HEK293 (cell line): ENCODE data around the gene BACH2.

Experiments used
- CTCF ChIA-PET: fragments of 350-600 bp; formaldehyde crosslinking; extraction: SDS; loops from one replicate; lab custom pipeline; 2021; ENCODE audit warnings: antibody characterized with exemption; lab: Yijun Ruan, JAX
- POLR2A ChIA-PET: fragments of 300-600 bp; formaldehyde crosslinking; extraction: SDS; loops from one replicate; lab custom pipeline; 2020; ENCODE audit warnings: antibody characterized with exemption, inconsistent platforms; lab: Yijun Ruan, JAX
- H3K27ac ChIP-seq: fragments of 200-500 bp; sonication (Bioruptor generic); 2 replicates; pipeline ENCODE4 v1.5.1; 2014; ENCODE audit warnings: low read depth, low read length, control low read depth, inconsistent platforms; ENCODE audit errors: extremely low read depth
- H3K36me3 ChIP-seq, 2 experiments: fragments of 200-500 bp in 1 of 2; sonication (Bioruptor generic) in 1 of 2; 1 replicate in 1 of 2; 2 replicates in 1 of 2; pipeline ENCODE4 v1.5.1; 2014 to 2017; ENCODE audit warnings: inconsistent platforms in 2 of 2, low read length in 2 of 2; ENCODE audit not compliant: control insufficient read depth in 2 of 2, insufficient read depth in 1 of 2
- H3K4me1 ChIP-seq: fragments of 200-500 bp; sonication (Bioruptor generic); 2 replicates; pipeline ENCODE4 v1.5.1; 2014; ENCODE audit warnings: mild to moderate bottlenecking, low read length, inconsistent platforms; ENCODE audit not compliant: control insufficient read depth, insufficient read depth
- H3K4me3 ChIP-seq: 2 replicates; pipeline ENCODE4 v1.5.1; 2011; ENCODE audit warnings: low read depth, mild to moderate bottlenecking, control low read depth, low read length, moderate library complexity
- H3K9me3 ChIP-seq: fragments of 200-500 bp; sonication (Bioruptor generic); 2 replicates; pipeline ENCODE4 v1.5.1; 2014; ENCODE audit warnings: low read depth, low read length, inconsistent platforms; ENCODE audit not compliant: control insufficient read depth, insufficient read depth
- GLI2 ChIP-seq: fragments of 450-650 bp; formaldehyde crosslinking; IDR thresholded peaks from 2 replicates; pipeline ENCODE4; 2017; ENCODE audit warnings: missing biosample characterization, missing genetic modification characterization, low read depth, borderline replicate concordance
- IKZF3 ChIP-seq: fragments of 450-650 bp; IDR thresholded peaks from 2 replicates; pipeline ENCODE4 v1.5.0; 2018; ENCODE audit warnings: missing biosample characterization, mild to moderate bottlenecking, missing genetic modification characterization, moderate library complexity
- MYNN ChIP-seq: fragments of 450-650 bp; formaldehyde crosslinking; IDR thresholded peaks from 2 replicates; pipeline ENCODE4 v1.5.1; 2016; ENCODE audit warnings: missing biosample characterization, missing genetic modification characterization, borderline replicate concordance
- SCRT1 ChIP-seq: fragments of 450-650 bp; formaldehyde crosslinking; IDR thresholded peaks from 2 replicates; pipeline ENCODE4 v1.5.1; 2016; ENCODE audit warnings: missing biosample characterization, missing genetic modification characterization, borderline replicate concordance
- SP2 ChIP-seq: fragments of 450-650 bp; formaldehyde crosslinking; IDR thresholded peaks from 2 replicates; pipeline ENCODE4 v1.5.1; 2016; ENCODE audit warnings: missing biosample characterization, missing genetic modification characterization
- ZBTB1 ChIP-seq: fragments of 450-650 bp; formaldehyde crosslinking; IDR thresholded peaks from 2 replicates; pipeline ENCODE4 v1.5.1; 2016; ENCODE audit warnings: missing biosample characterization, missing genetic modification characterization
- ZBTB17 ChIP-seq: fragments of 450-650 bp; formaldehyde crosslinking; IDR thresholded peaks from 2 replicates; pipeline ENCODE4 v1.5.1; 2016; ENCODE audit warnings: missing biosample characterization, missing genetic modification characterization
- ZFHX2 ChIP-seq: fragments of 450-650 bp; formaldehyde crosslinking; conservative IDR thresholded peaks from 2 replicates; pipeline ENCODE4 v1.5.1; 2016; ENCODE audit warnings: missing biosample characterization, missing genetic modification characterization
- ZFP3 ChIP-seq: fragments of 450-650 bp; formaldehyde crosslinking; IDR thresholded peaks from 2 replicates; pipeline ENCODE4 v1.5.1; 2016; ENCODE audit warnings: low read depth, missing biosample characterization, missing genetic modification characterization
- ZFP69B ChIP-seq: fragments of 450-650 bp; formaldehyde crosslinking; IDR thresholded peaks from 2 replicates; pipeline ENCODE4 v1.5.1; 2016; ENCODE audit warnings: missing biosample characterization, missing genetic modification characterization
- ZNF10 ChIP-seq: fragments of 450-650 bp; formaldehyde crosslinking; IDR thresholded peaks from 2 replicates; pipeline ENCODE4 v1.5.1; 2017; ENCODE audit warnings: missing biosample characterization, missing genetic modification characterization
- ZNF121 ChIP-seq: fragments of 450-650 bp; formaldehyde crosslinking; IDR thresholded peaks from 2 replicates; pipeline ENCODE4 v1.5.1; 2016; ENCODE audit warnings: missing biosample characterization, missing genetic modification characterization
- ZNF146 ChIP-seq: fragments of 450-650 bp; formaldehyde crosslinking; IDR thresholded peaks from 2 replicates; pipeline ENCODE4 v1.5.1; 2016; ENCODE audit warnings: missing biosample characterization, missing genetic modification characterization
- ZNF174 ChIP-seq: fragments of 450-650 bp; formaldehyde crosslinking; IDR thresholded peaks from 2 replicates; pipeline ENCODE4 v1.5.0; 2017; ENCODE audit warnings: missing biosample characterization, mild to moderate bottlenecking, missing genetic modification characterization
- ZNF202 ChIP-seq: fragments of 450-650 bp; formaldehyde crosslinking; IDR thresholded peaks from 2 replicates; pipeline ENCODE4 v1.5.1; 2016; ENCODE audit warnings: missing biosample characterization, missing genetic modification characterization, borderline replicate concordance
- ZNF248 ChIP-seq: fragments of 450-650 bp; formaldehyde crosslinking; IDR thresholded peaks from 2 replicates; pipeline ENCODE4 v1.5.1; 2017; ENCODE audit warnings: missing biosample characterization, missing genetic modification characterization
- ZNF324 ChIP-seq: fragments of 450-650 bp; formaldehyde crosslinking; IDR thresholded peaks from 2 replicates; pipeline ENCODE4 v1.5.1; 2016; ENCODE audit warnings: missing biosample characterization, missing genetic modification characterization
- ZNF501 ChIP-seq: fragments of 450-650 bp; formaldehyde crosslinking; IDR thresholded peaks from 2 replicates; pipeline ENCODE4 v1.5.1; 2016; ENCODE audit warnings: missing biosample characterization, missing genetic modification characterization
- ZNF529 ChIP-seq: fragments of 450-650 bp; formaldehyde crosslinking; IDR thresholded peaks from 2 replicates; pipeline ENCODE4 v1.5.1; 2017; ENCODE audit warnings: missing genetic modification characterization, missing biosample characterization; ENCODE audit not compliant: insufficient replicate concordance
- ZNF677 ChIP-seq: fragments of 450-650 bp; IDR thresholded peaks from 2 replicates; pipeline ENCODE4 v1.5.0; 2018; ENCODE audit warnings: missing biosample characterization, mild to moderate bottlenecking, missing genetic modification characterization, moderate library complexity
- ZNF843 ChIP-seq: fragments of 450-650 bp; formaldehyde crosslinking; IDR thresholded peaks from 2 replicates; pipeline ENCODE4 v1.5.1; 2016; ENCODE audit warnings: missing biosample characterization, missing genetic modification characterization
- ZSCAN16 ChIP-seq: fragments of 450-650 bp; formaldehyde crosslinking; IDR thresholded peaks from 2 replicates; pipeline ENCODE4 v1.5.1; 2016; ENCODE audit warnings: missing biosample characterization, missing genetic modification characterization
- TF ChIP-seq, protein P1 (sequence below): fragments of 450-650 bp; formaldehyde crosslinking; IDR thresholded peaks from 2 replicates; pipeline ENCODE4 v1.5.1; 2017; ENCODE audit warnings: missing biosample characterization, missing genetic modification characterization
- TF ChIP-seq, protein P2 (sequence below): fragments of 450-650 bp; formaldehyde crosslinking; IDR thresholded peaks from 2 replicates; pipeline ENCODE4 v1.5.1; 2017; ENCODE audit warnings: missing biosample characterization, missing genetic modification characterization
- TF ChIP-seq, protein P3 (sequence below): fragments of 450-650 bp; formaldehyde crosslinking; IDR thresholded peaks from 2 replicates; pipeline ENCODE4 v1.5.1; 2017; ENCODE audit warnings: missing biosample characterization, missing genetic modification characterization
- TF ChIP-seq, protein P4 (sequence below): fragments of 450-650 bp; formaldehyde crosslinking; IDR thresholded peaks from 2 replicates; pipeline ENCODE4 v1.5.1; 2016; ENCODE audit warnings: missing biosample characterization, missing genetic modification characterization
- TF ChIP-seq, protein P5 (sequence below): fragments of 450-650 bp; formaldehyde crosslinking; IDR thresholded peaks from 2 replicates; pipeline ENCODE4; 2016; ENCODE audit warnings: missing biosample characterization, missing genetic modification characterization

BACH2 gene

DNA sequence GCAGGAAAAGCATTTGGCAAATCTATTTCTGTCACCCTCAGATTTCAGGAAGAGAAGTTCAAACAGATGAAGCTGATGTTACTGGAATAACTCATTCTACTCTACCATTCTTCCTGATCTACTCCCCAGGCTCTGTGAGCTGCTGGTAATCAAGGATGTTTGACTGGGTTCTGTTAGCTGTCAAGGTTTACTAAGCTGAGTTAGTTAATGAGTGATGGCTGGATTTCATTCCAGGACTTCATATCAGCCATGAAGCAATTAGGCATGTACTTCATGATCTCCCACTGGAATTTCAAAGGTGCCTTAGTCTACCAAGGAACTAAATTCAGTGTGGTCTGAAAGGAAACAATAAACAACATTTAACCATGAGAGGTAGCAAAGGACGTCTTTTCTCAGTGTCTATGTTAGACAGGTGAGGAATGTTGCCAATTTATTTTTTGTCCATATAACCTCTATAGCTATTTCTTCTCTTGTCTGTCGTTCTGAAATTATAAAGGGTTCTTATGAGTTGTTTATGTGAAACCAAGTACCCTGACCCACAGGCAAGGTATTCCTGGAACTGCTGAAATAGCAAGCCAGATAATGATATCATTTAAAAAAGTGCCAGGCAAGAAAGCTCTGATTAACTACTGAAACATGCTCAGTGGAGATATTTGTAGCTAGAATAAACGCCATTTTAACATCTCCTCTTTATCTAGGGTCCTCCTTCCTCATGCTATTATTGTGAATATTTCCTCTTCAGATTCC is 112.9 kb downstream of the BACH2 start:
- no peaks in the 10 kb centered on the region for H3K9me3 ChIP-seq
- no peak overlapping the region for H3K4me3 ChIP-seq
- TF ChIP-seq ZSCAN16 (tag by site-specific recombination) (peak; percentile 76), ZNF10 (tag by site-specific recombination) (no peak), ZBTB1 (tag by site-specific recombination) (no peak), ZNF843 (tag by site-specific recombination) (no peak), ZBTB17 (peak; percentile 81)
- CTCF ChIA-PET: interaction anchor here (0.6 to 1.7 kb wide), 6 partner anchors 101 to 673 kb away, joined by 3 to 6 read pairs (median 4); no protein-coding TSS in a partner anchor
- peaks cover 29% of the 10 kb centered on the region for H3K4me1 ChIP-seq
- no peak overlapping the region for H3K27ac ChIP-seq
- H3K36me3 ChIP-seq: no peaks in the 10 kb centered on the region
- POLR2A ChIA-PET: interaction anchor here (0.5 to 4.0 kb wide), 4 partner anchors 35 to 308 kb away, joined by 3 to 28 read pairs (median 4); no protein-coding TSS in a partner anchor

DNA sequence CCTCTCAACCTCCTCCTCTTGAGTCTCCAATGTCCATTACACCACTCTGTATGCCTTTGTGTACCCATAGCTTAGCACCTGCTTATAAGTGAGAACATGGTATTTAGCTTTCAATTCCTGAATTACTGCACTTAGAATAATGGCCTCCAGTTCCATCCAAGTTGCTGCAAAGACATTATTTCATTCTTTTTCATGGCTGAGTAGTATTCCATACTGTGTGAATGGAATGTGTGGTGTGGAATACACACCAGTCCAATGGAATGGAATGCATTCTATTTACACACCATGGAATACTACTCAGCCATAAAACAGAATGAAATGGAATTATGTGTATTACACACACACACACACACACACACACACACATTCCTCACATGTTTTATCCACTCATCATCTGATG is 116.1 kb downstream of the BACH2 start:
- Histone ChIP-seq H3K27ac (no peak overlapping the region), H3K9me3 (no peaks in the 10 kb centered on the region), H3K4me3 (no peak overlapping the region), H3K36me3 (no peaks in the 10 kb centered on the region), H3K4me1 (peaks cover 14% of the 10 kb centered on the region)
- CTCF ChIA-PET: interaction anchor here (0.7 to 1.8 kb wide), 5 partner anchors 9 to 240 kb away, joined by 3 to 7 read pairs (median 3); no protein-coding TSS in a partner anchor
- POLR2A ChIA-PET: no interaction called here
- TF ChIP-seq ZNF529 (tag by site-specific recombination) (no peak), IKZF3 (tag by site-specific recombination) (no peak), ZFP3 (tag by site-specific recombination) (no peak), ZNF174 (tag by site-specific recombination) (no peak), ZNF677 (no peak), ZNF324 (tag by site-specific recombination) (no peak), MYNN (tag by site-specific recombination) (no peak), SCRT1 (no peak), GLI2 (tag by site-specific recombination) (no peak), ZNF121 (no peak), ZNF501 (no peak), ZFHX2 (tag by site-specific recombination) (no peak), ZNF146 (tag by site-specific recombination) (peak; percentile 98), ZNF202 (tag by site-specific recombination) (0 out of 2 replicates have a peak, but pooled peaks have one; percentile 44), SP2 (no peak), ZFP69B (tag by site-specific recombination) (no peak), ZNF248 (tag by site-specific recombination) (no peak)
- TF ChIP-seq, protein P1, sequence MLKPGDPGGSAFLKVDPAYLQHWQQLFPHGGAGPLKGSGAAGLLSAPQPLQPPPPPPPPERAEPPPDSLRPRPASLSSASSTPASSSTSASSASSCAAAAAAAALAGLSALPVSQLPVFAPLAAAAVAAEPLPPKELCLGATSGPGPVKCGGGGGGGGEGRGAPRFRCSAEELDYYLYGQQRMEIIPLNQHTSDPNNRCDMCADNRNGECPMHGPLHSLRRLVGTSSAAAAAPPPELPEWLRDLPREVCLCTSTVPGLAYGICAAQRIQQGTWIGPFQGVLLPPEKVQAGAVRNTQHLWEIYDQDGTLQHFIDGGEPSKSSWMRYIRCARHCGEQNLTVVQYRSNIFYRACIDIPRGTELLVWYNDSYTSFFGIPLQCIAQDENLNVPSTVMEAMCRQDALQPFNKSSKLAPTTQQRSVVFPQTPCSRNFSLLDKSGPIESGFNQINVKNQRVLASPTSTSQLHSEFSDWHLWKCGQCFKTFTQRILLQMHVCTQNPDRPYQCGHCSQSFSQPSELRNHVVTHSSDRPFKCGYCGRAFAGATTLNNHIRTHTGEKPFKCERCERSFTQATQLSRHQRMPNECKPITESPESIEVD: no peak
- TF ChIP-seq, protein P2, sequence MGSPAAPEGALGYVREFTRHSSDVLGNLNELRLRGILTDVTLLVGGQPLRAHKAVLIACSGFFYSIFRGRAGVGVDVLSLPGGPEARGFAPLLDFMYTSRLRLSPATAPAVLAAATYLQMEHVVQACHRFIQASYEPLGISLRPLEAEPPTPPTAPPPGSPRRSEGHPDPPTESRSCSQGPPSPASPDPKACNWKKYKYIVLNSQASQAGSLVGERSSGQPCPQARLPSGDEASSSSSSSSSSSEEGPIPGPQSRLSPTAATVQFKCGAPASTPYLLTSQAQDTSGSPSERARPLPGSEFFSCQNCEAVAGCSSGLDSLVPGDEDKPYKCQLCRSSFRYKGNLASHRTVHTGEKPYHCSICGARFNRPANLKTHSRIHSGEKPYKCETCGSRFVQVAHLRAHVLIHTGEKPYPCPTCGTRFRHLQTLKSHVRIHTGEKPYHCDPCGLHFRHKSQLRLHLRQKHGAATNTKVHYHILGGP (tag by site-specific recombination): no peak
- TF ChIP-seq, protein P3, sequence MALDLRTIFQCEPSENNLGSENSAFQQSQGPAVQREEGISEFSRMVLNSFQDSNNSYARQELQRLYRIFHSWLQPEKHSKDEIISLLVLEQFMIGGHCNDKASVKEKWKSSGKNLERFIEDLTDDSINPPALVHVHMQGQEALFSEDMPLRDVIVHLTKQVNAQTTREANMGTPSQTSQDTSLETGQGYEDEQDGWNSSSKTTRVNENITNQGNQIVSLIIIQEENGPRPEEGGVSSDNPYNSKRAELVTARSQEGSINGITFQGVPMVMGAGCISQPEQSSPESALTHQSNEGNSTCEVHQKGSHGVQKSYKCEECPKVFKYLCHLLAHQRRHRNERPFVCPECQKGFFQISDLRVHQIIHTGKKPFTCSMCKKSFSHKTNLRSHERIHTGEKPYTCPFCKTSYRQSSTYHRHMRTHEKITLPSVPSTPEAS (tag by site-specific recombination): peak; percentile 74
- TF ChIP-seq, protein P4, sequence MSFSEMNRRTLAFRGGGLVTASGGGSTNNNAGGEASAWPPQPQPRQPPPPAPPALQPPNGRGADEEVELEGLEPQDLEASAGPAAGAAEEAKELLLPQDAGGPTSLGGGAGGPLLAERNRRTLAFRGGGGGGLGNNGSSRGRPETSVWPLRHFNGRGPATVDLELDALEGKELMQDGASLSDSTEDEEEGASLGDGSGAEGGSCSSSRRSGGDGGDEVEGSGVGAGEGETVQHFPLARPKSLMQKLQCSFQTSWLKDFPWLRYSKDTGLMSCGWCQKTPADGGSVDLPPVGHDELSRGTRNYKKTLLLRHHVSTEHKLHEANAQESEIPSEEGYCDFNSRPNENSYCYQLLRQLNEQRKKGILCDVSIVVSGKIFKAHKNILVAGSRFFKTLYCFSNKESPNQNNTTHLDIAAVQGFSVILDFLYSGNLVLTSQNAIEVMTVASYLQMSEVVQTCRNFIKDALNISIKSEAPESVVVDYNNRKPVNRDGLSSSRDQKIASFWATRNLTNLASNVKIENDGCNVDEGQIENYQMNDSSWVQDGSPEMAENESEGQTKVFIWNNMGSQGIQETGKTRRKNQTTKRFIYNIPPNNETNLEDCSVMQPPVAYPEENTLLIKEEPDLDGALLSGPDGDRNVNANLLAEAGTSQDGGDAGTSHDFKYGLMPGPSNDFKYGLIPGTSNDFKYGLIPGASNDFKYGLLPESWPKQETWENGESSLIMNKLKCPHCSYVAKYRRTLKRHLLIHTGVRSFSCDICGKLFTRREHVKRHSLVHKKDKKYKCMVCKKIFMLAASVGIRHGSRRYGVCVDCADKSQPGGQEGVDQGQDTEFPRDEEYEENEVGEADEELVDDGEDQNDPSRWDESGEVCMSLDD (tag by site-specific recombination): no peak
- TF ChIP-seq, protein P5, sequence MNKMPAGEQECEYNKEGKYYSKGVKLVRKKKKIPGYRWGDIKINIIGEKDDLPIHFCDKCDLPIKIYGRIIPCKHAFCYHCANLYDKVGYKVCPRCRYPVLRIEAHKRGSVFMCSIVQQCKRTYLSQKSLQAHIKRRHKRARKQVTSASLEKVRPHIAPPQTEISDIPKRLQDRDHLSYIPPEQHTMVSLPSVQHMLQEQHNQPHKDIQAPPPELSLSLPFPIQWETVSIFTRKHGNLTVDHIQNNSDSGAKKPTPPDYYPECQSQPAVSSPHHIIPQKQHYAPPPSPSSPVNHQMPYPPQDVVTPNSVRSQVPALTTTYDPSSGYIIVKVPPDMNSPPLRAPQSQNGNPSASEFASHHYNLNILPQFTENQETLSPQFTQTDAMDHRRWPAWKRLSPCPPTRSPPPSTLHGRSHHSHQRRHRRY (tag by site-specific recombination): no peak
